ENCODE measurements around the gene LHX4. TPM values are rescaled to one million over a fixed set of nuclear protein-coding genes. Genes with fewer than 3 reads are reported as not detected.

LHX4 gene
- total and polyA plus RNA-seq, 2 of the 13 experiments (the other 11 are each of a cell fraction or from before 2014, with no cell fraction given): 0.03 to 0.07 TPM

DNA sequence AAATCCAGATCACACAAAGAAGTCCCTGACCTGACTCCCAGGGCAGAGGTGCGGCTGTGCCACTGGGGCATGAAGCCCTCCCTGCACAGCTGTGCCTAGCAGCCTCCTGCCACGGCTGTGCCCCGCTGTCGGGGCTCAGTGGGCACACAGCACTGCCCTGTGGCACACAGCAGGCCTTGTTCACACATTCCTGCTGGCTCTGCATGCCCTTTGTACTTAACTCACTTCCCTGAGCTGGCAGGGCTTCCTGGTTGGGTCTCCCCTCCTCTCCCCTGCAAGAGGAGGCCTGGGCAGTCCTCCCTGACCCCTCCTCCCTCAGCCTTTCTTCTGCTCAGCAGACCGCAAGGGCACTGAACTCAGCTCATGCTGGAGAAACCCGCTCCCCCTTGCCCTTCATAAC, 14.8 kb downstream of the LHX4 start (continued):
- no peak for TF ChIP-seq FOSL1 (CRISPR knock-in tag; IDR thresholded peaks at IDR 0.05; ENCODE audit: borderline replicate concordance)
- TF ChIP-seq, protein P1, sequence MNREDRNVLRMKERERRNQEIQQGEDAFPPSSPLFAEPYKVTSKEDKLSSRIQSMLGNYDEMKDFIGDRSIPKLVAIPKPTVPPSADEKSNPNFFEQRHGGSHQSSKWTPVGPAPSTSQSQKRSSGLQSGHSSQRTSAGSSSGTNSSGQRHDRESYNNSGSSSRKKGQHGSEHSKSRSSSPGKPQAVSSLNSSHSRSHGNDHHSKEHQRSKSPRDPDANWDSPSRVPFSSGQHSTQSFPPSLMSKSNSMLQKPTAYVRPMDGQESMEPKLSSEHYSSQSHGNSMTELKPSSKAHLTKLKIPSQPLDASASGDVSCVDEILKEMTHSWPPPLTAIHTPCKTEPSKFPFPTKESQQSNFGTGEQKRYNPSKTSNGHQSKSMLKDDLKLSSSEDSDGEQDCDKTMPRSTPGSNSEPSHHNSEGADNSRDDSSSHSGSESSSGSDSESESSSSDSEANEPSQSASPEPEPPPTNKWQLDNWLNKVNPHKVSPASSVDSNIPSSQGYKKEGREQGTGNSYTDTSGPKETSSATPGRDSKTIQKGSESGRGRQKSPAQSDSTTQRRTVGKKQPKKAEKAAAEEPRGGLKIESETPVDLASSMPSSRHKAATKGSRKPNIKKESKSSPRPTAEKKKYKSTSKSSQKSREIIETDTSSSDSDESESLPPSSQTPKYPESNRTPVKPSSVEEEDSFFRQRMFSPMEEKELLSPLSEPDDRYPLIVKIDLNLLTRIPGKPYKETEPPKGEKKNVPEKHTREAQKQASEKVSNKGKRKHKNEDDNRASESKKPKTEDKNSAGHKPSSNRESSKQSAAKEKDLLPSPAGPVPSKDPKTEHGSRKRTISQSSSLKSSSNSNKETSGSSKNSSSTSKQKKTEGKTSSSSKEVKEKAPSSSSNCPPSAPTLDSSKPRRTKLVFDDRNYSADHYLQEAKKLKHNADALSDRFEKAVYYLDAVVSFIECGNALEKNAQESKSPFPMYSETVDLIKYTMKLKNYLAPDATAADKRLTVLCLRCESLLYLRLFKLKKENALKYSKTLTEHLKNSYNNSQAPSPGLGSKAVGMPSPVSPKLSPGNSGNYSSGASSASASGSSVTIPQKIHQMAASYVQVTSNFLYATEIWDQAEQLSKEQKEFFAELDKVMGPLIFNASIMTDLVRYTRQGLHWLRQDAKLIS (CRISPR knock-in tag; IDR thresholded peaks at IDR 0.05): no peak
- TF ChIP-seq KDM6A (CRISPR knock-in tag; IDR thresholded peaks at IDR 0.05; ENCODE audit: low read depth): no peak
- no peak for TF ChIP-seq KDM3A (CRISPR knock-in tag; IDR thresholded peaks at IDR 0.05; ENCODE audit: low read depth)
- peak; percentile 58; the same call in 1 of the 2 replicates for TF ChIP-seq ZNF768 (CRISPR knock-in tag; IDR thresholded peaks at IDR 0.05)
- TF ChIP-seq, protein P2, sequence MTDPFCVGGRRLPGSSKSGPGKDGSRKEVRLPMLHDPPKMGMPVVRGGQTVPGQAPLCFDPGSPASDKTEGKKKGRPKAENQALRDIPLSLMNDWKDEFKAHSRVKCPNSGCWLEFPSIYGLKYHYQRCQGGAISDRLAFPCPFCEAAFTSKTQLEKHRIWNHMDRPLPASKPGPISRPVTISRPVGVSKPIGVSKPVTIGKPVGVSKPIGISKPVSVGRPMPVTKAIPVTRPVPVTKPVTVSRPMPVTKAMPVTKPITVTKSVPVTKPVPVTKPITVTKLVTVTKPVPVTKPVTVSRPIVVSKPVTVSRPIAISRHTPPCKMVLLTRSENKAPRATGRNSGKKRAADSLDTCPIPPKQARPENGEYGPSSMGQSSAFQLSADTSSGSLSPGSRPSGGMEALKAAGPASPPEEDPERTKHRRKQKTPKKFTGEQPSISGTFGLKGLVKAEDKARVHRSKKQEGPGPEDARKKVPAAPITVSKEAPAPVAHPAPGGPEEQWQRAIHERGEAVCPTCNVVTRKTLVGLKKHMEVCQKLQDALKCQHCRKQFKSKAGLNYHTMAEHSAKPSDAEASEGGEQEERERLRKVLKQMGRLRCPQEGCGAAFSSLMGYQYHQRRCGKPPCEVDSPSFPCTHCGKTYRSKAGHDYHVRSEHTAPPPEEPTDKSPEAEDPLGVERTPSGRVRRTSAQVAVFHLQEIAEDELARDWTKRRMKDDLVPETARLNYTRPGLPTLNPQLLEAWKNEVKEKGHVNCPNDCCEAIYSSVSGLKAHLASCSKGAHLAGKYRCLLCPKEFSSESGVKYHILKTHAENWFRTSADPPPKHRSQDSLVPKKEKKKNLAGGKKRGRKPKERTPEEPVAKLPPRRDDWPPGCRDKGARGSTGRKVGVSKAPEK (CRISPR knock-in tag; IDR thresholded peaks at IDR 0.05; ENCODE audit: borderline replicate concordance): no peak
- no peak for TF ChIP-seq ZNF773 (CRISPR knock-in tag; IDR thresholded peaks at IDR 0.05; ENCODE audit: borderline replicate concordance)
- TF ChIP-seq KLF11 (CRISPR knock-in tag; IDR thresholded peaks at IDR 0.05): no peak
- TF ChIP-seq, protein P3, sequence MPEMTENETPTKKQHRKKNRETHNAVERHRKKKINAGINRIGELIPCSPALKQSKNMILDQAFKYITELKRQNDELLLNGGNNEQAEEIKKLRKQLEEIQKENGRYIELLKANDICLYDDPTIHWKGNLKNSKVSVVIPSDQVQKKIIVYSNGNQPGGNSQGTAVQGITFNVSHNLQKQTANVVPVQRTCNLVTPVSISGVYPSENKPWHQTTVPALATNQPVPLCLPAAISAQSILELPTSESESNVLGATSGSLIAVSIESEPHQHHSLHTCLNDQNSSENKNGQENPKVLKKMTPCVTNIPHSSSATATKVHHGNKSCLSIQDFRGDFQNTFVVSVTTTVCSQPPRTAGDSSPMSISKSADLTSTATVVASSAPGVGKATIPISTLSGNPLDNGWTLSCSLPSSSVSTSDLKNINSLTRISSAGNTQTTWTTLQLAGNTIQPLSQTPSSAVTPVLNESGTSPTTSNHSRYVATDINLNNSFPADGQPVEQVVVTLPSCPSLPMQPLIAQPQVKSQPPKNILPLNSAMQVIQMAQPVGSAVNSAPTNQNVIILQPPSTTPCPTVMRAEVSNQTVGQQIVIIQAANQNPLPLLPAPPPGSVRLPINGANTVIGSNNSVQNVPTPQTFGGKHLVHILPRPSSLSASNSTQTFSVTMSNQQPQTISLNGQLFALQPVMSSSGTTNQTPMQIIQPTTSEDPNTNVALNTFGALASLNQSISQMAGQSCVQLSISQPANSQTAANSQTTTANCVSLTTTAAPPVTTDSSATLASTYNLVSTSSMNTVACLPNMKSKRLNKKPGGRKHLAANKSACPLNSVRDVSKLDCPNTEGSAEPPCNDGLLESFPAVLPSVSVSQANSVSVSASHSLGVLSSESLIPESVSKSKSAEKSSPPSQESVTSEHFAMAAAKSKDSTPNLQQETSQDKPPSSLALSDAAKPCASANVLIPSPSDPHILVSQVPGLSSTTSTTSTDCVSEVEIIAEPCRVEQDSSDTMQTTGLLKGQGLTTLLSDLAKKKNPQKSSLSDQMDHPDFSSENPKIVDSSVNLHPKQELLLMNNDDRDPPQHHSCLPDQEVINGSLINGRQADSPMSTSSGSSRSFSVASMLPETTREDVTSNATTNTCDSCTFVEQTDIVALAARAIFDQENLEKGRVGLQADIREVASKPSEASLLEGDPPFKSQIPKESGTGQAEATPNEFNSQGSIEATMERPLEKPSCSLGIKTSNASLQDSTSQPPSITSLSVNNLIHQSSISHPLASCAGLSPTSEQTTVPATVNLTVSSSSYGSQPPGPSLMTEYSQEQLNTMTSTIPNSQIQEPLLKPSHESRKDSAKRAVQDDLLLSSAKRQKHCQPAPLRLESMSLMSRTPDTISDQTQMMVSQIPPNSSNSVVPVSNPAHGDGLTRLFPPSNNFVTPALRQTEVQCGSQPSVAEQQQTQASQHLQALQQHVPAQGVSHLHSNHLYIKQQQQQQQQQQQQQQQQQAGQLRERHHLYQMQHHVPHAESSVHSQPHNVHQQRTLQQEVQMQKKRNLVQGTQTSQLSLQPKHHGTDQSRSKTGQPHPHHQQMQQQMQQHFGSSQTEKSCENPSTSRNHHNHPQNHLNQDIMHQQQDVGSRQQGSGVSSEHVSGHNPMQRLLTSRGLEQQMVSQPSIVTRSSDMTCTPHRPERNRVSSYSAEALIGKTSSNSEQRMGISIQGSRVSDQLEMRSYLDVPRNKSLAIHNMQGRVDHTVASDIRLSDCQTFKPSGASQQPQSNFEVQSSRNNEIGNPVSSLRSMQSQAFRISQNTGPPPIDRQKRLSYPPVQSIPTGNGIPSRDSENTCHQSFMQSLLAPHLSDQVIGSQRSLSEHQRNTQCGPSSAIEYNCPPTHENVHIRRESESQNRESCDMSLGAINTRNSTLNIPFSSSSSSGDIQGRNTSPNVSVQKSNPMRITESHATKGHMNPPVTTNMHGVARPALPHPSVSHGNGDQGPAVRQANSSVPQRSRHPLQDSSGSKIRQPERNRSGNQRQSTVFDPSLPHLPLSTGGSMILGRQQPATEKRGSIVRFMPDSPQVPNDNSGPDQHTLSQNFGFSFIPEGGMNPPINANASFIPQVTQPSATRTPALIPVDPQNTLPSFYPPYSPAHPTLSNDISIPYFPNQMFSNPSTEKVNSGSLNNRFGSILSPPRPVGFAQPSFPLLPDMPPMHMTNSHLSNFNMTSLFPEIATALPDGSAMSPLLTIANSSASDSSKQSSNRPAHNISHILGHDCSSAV (CRISPR knock-in tag; IDR thresholded peaks at IDR 0.05; ENCODE audit: borderline replicate concordance): no peak
- no peak for TF ChIP-seq ZBTB20 (CRISPR knock-in tag; IDR thresholded peaks at IDR 0.05; ENCODE audit: borderline replicate concordance, low read depth)
- no peak for TF ChIP-seq ZNF343 (CRISPR knock-in tag; IDR thresholded peaks at IDR 0.05)
- no peak for TF ChIP-seq NFKBIZ (CRISPR knock-in tag; IDR thresholded peaks at IDR 0.05)
- TF ChIP-seq FOXO1 (CRISPR knock-in tag; IDR thresholded peaks at IDR 0.05): no peak
- no peak for TF ChIP-seq MEIS1 (CRISPR knock-in tag; IDR thresholded peaks at IDR 0.05; ENCODE audit: borderline replicate concordance)
